SK-N-SH treated with all-trans-retinoic acid at 6 μM for 48 hours (cell line): Measurements from ENCODE around the gene CXCL14.

Experiments used
- ATAC-seq: fragments of 200-7000 bp; cut with Tn5 transposase; 3 replicates; pipeline ENCODE4 v1.9.1; 2020; ENCODE audit warnings: mild to moderate bottlenecking, moderate library complexity
- ARNTL ChIP-seq: fragments of 450-650 bp; formaldehyde crosslinking; IDR thresholded peaks from 2 replicates; pipeline ENCODE4 v1.5.0; 2020; ENCODE audit warnings: low read depth, mild to moderate bottlenecking, moderate library complexity, borderline replicate concordance
- CSDC2 ChIP-seq: fragments of 250-450 bp; sonication (Bioruptor Pico); IDR thresholded peaks from 2 replicates; pipeline ENCODE4 v1.5.0; 2020; ENCODE audit warnings: mild to moderate bottlenecking, moderate library complexity
- ESRRG ChIP-seq: fragments of 250-450 bp; sonication (Bioruptor Pico); IDR thresholded peaks from 2 replicates; pipeline ENCODE4 v1.6.1; 2021; ENCODE audit warnings: mild to moderate bottlenecking
- GLIS3 ChIP-seq: fragments of 250-450 bp; sonication (Bioruptor Pico); IDR thresholded peaks from 2 replicates; pipeline ENCODE4 v1.5.0; 2020; ENCODE audit warnings: mild to moderate bottlenecking, moderate library complexity
- OSR1 ChIP-seq: fragments of 250-450 bp; sonication (Bioruptor Pico); IDR thresholded peaks from 2 replicates; pipeline ENCODE4 v1.8.0; 2022; ENCODE audit warnings: moderate library complexity, mild to moderate bottlenecking, inconsistent platforms
- PPARA ChIP-seq: fragments of 250-450 bp; sonication (Bioruptor Pico); IDR thresholded peaks from 2 replicates; pipeline ENCODE4 v1.5.0; 2020; ENCODE audit warnings: mild to moderate bottlenecking, borderline replicate concordance
- RARB ChIP-seq: fragments of 250-450 bp; sonication (Bioruptor Pico); IDR thresholded peaks from 2 replicates; pipeline ENCODE4 v1.8.0; 2021; ENCODE audit warnings: mild to moderate bottlenecking, moderate library complexity
- SNAI2 ChIP-seq: fragments of 250-450 bp; sonication (Bioruptor Pico); IDR thresholded peaks from 2 replicates; pipeline ENCODE4 v1.5.0; 2020; ENCODE audit warnings: mild to moderate bottlenecking, moderate library complexity
- TCF4 ChIP-seq: fragments of 250-450 bp; sonication (Bioruptor Pico); IDR thresholded peaks from 2 replicates; pipeline ENCODE4 v1.8.0; 2021; ENCODE audit warnings: mild to moderate bottlenecking, moderate library complexity, borderline replicate concordance
- TOX ChIP-seq: fragments of 250-450 bp; sonication (Bioruptor Pico); IDR thresholded peaks from 2 replicates; pipeline ENCODE4 v1.8.0; 2021; ENCODE audit warnings: mild to moderate bottlenecking, moderate library complexity, borderline replicate concordance
- ZC3H10 ChIP-seq: fragments of 250-450 bp; sonication (Bioruptor Pico); IDR thresholded peaks from 2 replicates; pipeline ENCODE4 v1.5.1; 2021; ENCODE audit warnings: mild to moderate bottlenecking, moderate library complexity
- ZFP3 ChIP-seq: fragments of 250-450 bp; sonication (Bioruptor Pico); IDR thresholded peaks from 2 replicates; pipeline ENCODE4 v1.5.0; 2020; ENCODE audit warnings: mild to moderate bottlenecking, moderate library complexity
- ZFP30 ChIP-seq: fragments of 450-650 bp; formaldehyde crosslinking; IDR thresholded peaks from 2 replicates; pipeline ENCODE4 v1.5.0; 2022; ENCODE audit warnings: mild to moderate bottlenecking, moderate library complexity
- ZNF565 ChIP-seq: fragments of 450-650 bp; formaldehyde crosslinking; conservative IDR thresholded peaks from 2 replicates; pipeline ENCODE4 v1.5.0; 2020; ENCODE audit warnings: low read depth, mild to moderate bottlenecking, moderate library complexity
- ZNF70 ChIP-seq: fragments of 450-650 bp; formaldehyde crosslinking; IDR thresholded peaks from 2 replicates; pipeline ENCODE4 v1.5.0; 2020; ENCODE audit warnings: mild to moderate bottlenecking, moderate library complexity
- ZNF8 ChIP-seq: fragments of 450-650 bp; formaldehyde crosslinking; IDR thresholded peaks from 2 replicates; pipeline ENCODE4 v1.5.0; 2020; ENCODE audit warnings: mild to moderate bottlenecking, moderate library complexity
- TF ChIP-seq, protein P1 (sequence below): fragments of 250-450 bp; sonication (Bioruptor Pico); IDR thresholded peaks from 2 replicates; pipeline ENCODE4 v1.8.0; 2020; ENCODE audit warnings: mild to moderate bottlenecking, moderate library complexity, borderline replicate concordance
- TF ChIP-seq, protein P2 (sequence below): fragments of 250-450 bp; sonication (Bioruptor Pico); IDR thresholded peaks from 2 replicates; pipeline ENCODE4 v1.8.0; 2021; ENCODE audit warnings: low read depth, mild to moderate bottlenecking, moderate library complexity, borderline replicate concordance
- TF ChIP-seq, protein P3 (sequence below): fragments of 250-450 bp; sonication (Bioruptor Pico); IDR thresholded peaks from 2 replicates; pipeline ENCODE4 v1.5.1; 2021; ENCODE audit warnings: mild to moderate bottlenecking, moderate library complexity
- TF ChIP-seq, protein P4 (sequence below): fragments of 250-450 bp; sonication (Bioruptor Pico); IDR thresholded peaks from 2 replicates; pipeline ENCODE4 v1.5.1; 2020; ENCODE audit warnings: low read depth, mild to moderate bottlenecking, moderate library complexity

Gene CXCL14

DNA sequence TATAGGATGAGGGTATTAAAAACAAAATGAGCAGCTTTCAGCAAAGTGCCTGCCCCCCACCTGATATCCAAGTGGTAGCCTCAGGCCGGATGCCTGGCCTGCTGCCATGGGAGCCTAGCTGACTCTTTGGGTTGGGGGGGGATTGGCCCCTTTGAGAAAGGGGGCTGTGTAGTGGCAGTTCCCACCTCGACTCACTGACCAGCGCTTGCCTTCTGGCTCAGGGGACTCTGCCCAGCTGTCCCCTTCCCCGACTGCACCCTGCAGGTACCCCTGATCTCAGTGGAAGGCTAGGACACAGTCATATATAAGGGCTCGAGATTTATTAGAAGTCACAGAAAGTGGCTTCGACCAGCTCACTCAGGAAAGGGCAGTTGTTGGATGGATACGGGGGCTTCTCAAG, 41.5 kb downstream of the CXCL14 start:
- TF ChIP-seq ZC3H10 (CRISPR knock-in tag) (no peak), CSDC2 (no peak), ARNTL (CRISPR knock-in tag) (no peak), ESRRG (no peak), ZNF70 (no peak), ZFP30 (CRISPR knock-in tag) (no peak), PPARA (CRISPR knock-in tag) (no peak), ZFP3 (CRISPR knock-in tag) (no peak), GLIS3 (CRISPR knock-in tag) (no peak)
- TF ChIP-seq, protein P1, sequence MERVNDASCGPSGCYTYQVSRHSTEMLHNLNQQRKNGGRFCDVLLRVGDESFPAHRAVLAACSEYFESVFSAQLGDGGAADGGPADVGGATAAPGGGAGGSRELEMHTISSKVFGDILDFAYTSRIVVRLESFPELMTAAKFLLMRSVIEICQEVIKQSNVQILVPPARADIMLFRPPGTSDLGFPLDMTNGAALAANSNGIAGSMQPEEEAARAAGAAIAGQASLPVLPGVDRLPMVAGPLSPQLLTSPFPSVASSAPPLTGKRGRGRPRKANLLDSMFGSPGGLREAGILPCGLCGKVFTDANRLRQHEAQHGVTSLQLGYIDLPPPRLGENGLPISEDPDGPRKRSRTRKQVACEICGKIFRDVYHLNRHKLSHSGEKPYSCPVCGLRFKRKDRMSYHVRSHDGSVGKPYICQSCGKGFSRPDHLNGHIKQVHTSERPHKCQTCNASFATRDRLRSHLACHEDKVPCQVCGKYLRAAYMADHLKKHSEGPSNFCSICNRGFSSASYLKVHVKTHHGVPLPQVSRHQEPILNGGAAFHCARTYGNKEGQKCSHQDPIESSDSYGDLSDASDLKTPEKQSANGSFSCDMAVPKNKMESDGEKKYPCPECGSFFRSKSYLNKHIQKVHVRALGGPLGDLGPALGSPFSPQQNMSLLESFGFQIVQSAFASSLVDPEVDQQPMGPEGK, result no peak
- TF ChIP-seq, protein P2, sequence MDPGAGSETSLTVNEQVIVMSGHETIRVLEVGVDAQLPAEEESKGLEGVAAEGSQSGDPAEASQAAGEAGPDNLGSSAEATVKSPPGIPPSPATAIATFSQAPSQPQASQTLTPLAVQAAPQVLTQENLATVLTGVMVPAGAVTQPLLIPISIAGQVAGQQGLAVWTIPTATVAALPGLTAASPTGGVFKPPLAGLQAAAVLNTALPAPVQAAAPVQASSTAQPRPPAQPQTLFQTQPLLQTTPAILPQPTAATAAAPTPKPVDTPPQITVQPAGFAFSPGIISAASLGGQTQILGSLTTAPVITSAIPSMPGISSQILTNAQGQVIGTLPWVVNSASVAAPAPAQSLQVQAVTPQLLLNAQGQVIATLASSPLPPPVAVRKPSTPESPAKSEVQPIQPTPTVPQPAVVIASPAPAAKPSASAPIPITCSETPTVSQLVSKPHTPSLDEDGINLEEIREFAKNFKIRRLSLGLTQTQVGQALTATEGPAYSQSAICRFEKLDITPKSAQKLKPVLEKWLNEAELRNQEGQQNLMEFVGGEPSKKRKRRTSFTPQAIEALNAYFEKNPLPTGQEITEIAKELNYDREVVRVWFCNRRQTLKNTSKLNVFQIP, result no peak
- ATAC-seq, result no peak

DNA sequence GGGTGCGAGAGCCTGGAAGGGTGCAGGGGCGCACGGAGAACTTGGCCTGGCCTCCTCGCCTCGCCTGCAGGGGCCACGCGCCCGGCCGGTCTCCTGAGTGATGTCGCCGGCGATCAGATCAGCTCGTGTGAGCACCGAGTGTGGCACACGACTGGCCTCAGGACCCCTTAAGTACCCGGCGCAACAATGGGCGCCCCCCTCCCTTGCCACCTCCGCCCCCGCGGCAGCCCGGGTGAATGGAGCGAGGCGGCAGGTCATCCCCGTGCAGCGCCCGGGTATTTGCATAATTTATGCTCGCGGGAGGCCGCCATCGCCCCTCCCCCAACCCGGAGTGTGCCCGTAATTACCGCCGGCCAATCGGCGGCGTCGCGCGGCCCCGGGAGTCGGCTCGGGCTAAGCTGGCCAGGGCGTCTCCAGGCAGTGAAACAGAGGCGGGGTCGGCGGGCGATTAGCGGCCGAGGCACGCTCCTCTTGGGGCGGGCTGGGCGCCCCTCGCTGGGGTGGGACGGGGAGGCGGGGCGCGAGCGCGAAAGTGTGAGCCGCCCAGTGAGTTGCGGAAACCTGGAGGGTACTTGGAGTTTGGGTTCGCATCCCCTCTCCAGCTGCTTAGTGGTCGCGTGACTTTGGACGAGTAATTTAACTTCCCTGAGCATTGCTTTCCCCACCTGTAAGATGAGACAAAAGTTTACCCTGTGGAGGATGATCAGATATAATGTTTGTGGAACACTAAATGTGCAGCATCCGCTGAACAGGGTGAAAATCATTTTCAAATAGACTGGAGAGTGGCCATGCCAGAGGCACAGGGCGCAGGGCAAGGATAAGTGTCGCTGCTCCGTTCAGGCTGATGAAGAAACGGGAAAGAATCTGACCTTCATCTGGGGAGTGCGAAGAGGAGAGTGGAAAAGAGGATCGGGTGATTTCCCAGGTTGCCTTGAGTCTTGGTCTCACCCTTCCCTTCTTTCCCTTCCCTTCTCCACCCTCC, 42.7 kb downstream of the CXCL14 start, which contains the start of gene NEUROG1:
NEUROG1 (minus strand) TSS at position 145 of the 982 bp plus-strand sequence. CDS start 274 bp downstream, outside the sequence.
- TF ChIP-seq, protein P3, sequence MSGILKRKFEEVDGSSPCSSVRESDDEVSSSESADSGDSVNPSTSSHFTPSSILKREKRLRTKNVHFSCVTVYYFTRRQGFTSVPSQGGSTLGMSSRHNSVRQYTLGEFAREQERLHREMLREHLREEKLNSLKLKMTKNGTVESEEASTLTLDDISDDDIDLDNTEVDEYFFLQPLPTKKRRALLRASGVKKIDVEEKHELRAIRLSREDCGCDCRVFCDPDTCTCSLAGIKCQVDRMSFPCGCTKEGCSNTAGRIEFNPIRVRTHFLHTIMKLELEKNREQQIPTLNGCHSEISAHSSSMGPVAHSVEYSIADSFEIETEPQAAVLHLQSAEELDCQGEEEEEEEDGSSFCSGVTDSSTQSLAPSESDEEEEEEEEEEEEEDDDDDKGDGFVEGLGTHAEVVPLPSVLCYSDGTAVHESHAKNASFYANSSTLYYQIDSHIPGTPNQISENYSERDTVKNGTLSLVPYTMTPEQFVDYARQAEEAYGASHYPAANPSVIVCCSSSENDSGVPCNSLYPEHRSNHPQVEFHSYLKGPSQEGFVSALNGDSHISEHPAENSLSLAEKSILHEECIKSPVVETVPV (CRISPR knock-in tag), result no peak
- no peak for TF ChIP-seq TCF4 (CRISPR knock-in tag)
- TF ChIP-seq TOX (CRISPR knock-in tag), result no peak
- TF ChIP-seq, protein P4, sequence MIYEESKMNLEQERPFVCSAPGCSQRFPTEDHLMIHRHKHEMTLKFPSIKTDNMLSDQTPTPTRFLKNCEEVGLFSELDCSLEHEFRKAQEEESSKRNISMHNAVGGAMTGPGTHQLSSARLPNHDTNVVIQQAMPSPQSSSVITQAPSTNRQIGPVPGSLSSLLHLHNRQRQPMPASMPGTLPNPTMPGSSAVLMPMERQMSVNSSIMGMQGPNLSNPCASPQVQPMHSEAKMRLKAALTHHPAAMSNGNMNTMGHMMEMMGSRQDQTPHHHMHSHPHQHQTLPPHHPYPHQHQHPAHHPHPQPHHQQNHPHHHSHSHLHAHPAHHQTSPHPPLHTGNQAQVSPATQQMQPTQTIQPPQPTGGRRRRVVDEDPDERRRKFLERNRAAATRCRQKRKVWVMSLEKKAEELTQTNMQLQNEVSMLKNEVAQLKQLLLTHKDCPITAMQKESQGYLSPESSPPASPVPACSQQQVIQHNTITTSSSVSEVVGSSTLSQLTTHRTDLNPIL (CRISPR knock-in tag), result no peak
- no peak for TF ChIP-seq ZFP3 (CRISPR knock-in tag)
- no peak for TF ChIP-seq GLIS3 (CRISPR knock-in tag)
- no peak for TF ChIP-seq CSDC2
- TF ChIP-seq, all 23 proteins: peak for 0
- ATAC-seq, result no peak

DNA sequence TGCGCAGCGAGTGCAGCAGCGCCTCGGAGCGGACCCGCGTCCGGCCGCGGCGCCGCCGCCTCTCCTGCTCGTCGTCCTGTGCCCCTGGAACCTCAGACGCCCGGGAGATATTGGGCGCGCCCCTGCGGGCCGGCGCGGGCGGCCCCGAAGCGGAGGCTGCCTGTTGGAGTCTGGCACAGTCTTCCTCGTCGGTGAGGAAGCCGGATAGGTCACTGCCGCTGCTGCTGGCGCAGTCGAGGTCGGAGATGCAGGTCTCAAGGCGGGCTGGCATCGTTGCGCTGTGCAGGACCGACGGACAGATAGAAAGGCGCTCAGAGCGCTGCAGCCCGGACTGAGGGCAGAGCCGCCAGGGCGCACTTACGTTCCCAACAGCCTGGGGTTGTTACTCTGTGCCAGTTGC, 43.4 kb downstream of the CXCL14 start:
- TF ChIP-seq SNAI2 (CRISPR knock-in tag), result no peak
- no peak for TF ChIP-seq OSR1 (CRISPR knock-in tag)
- TF ChIP-seq GLIS3 (CRISPR knock-in tag), result no peak
- TF ChIP-seq ZNF8 (CRISPR knock-in tag), result no peak
- TF ChIP-seq, protein P4 (CRISPR knock-in tag), result no peak
- no peak for TF ChIP-seq ZNF565
- no peak for TF ChIP-seq TCF4 (CRISPR knock-in tag)
- no peak for TF ChIP-seq ARNTL (CRISPR knock-in tag)
- no peak for TF ChIP-seq RARB (CRISPR knock-in tag)
- no peak for TF ChIP-seq PPARA (CRISPR knock-in tag)
- no peak; the same call in 2 of the 3 replicates for ATAC-seq
